SKM-1 (cell line): ENCODE results near the gene BAG5.
"Not testable (repeated sequence)": the region's sequence is repeated elsewhere in the genome, so short reads cannot be mapped to it uniquely, and the experiment has no call there.

Experiments used
- DNase-seq: peaks from one replicate; lab custom pipeline; 2025; ENCODE audit not compliant: unreplicated experiment; lab: John Stamatoyannopoulos, UW

Gene BAG5, protein sequence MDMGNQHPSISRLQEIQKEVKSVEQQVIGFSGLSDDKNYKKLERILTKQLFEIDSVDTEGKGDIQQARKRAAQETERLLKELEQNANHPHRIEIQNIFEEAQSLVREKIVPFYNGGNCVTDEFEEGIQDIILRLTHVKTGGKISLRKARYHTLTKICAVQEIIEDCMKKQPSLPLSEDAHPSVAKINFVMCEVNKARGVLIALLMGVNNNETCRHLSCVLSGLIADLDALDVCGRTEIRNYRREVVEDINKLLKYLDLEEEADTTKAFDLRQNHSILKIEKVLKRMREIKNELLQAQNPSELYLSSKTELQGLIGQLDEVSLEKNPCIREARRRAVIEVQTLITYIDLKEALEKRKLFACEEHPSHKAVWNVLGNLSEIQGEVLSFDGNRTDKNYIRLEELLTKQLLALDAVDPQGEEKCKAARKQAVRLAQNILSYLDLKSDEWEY

DNA sequence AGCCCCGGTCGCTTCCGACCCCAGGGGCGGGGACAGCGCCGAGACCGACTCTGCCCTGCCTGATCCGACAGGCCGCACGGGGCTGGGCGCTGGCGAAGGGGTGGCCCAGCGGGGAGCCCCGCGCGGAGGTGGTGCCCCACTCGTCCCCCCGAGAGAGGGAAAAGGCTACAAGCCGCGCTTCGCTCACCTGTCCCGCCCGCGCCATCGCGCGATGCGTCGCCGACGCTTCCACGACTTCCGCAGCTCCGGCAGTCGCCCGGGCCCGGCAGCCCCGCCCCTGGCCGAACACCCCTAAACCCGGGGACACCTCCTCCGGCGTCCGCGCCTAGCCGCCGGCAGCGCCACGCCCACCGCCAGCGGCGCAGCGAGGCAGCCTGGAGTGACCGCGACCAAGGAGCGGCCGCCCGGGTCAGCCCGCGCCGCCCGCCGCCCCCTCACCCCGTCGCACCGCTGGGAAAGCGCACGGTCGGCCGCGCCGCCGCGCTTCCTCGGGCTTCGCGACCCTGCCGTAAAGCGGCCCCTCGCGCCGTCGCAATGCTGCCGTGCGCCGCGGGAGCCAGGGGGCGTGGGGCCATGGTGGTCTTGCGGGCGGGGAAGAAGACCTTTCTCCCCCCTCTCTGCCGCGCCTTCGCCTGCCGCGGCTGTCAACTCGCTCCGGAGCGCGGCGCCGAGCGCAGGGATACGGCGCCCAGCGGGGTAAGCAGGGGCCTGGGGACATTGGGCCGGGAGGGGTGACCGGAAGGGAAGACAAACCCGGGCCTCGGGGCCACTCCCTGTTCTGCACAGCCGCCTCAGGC, at the start of gene BAG5, which contains the start of gene COA8:
BAG5 (minus strand) TSS at position 229 of the 797 bp plus-strand sequence. CDS start 1,493 bp downstream, outside the sequence.
COA8 (plus strand) TSS at position 532 of the 797 bp plus-strand sequence; CDS start at position 574, 42 bp downstream.
- peak; percentile 5 for DNase-seq

DNA sequence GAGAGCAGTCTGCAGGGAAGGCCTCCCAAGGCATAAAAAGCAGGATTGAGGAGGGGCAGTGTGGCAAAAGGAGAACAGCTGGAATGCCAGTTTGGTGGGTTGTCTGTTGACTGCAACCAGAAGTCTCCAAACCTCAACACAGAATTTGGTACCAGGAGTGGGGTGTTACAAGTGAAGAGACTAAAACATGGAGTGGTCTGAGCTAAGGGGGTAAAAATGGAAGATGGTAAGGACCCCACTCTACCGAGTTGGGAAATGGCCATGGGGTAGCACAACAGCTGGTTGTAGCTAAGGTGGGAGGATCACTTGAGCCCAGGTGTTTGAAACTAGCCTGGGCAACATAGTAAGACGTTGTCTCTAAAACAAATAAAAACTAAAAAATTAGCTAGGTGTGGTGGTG, 48.8 kb upstream of the BAG5 start:
- no peak for DNase-seq

DNA sequence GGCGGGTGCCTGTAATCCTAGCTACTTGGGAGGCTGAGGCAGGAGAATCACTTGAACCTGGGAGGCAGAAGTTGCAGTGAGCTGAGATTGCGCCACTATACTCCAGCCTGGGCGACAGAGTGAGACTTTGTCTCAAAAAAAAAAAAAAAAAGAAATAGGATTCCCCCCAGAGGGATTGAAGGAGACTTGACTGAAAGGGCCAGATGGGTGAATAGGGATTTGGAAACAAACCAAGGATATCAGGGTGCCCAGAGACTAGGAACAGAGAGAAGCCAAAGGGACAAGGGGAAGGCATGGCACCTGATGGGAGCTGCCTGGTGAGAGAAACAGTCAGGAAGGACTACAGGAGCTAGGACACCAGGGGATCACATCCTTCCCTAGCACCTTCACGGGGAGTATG, 46.6 kb upstream of the BAG5 start:
- not testable (repeated sequence) for DNase-seq

DNA sequence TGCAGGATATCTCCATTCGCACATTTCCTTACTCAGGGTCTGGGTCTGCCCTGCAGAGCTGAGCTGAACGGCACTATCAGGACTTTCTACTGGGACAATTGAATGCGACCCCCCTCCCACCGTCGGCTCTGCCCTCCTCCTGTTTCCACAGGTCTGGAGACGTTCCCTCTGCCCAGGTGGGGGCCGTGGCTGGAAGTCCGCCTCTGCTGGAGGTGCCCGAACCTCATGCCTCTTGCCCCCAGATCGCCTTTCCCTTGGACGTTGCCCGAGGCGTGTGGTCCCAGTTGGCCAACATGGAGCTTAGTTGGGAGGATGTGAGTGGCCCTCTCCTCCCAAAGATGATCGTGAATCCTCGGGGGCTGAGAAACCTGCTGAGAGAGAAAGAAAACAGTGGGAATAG, 45.4 kb upstream of the BAG5 start:
- no peak for DNase-seq

DNA sequence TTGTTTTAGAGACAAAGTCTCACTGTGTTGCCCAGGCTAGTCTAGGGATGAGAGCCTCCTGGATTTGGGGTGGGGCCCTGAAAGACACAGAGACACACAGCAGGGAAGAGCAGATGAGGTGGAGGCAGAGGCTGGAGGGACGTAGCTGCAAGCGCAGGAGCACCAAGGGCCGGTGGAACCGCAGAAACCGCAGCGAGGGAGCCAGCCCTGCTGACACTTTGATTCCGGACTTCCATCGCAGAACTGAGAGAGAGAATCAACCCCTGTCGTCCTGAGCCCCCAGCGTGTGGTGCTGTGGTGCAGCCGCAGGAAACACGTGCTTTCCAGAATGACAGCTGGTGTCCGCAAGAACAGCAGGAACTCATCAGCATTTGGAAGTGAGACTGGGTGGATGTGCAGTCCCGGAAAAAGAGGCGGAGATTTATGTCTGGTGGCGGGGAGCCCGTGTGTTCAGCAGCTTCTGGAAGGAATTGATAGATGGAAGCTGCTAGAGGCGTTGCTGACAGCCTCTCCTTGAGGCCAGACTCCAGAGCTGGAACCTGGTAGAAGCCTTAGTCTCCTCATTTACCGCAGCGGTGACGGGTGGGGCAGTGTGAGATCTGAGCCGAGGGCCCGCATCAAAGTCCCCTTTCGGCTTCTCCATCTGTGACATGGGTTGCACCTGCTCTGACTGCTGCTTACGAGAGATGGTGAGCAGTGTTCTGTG, 44.7 kb upstream of the BAG5 start:
- DNase-seq: peak; percentile 14

DNA sequence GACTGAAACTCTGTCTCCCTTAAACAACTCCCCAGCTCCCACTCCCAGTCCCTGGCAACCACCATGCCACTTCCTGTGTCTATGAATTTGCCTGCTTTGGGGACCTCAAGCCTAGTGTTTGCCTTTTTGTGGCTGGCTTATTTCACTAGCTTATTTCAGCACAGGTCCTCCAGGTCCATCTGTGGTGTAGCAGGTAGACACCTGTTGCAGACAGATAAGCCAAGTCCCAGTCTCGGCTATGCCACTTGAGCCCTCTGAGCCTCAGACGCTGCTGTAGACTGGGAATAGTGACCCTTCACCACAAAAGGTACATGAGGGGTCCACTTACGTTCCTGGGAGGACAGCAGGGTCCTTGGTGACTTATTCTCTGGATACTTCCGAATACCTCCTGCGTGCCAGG, 42.2 kb upstream of the BAG5 start:
- no peak for DNase-seq

DNA sequence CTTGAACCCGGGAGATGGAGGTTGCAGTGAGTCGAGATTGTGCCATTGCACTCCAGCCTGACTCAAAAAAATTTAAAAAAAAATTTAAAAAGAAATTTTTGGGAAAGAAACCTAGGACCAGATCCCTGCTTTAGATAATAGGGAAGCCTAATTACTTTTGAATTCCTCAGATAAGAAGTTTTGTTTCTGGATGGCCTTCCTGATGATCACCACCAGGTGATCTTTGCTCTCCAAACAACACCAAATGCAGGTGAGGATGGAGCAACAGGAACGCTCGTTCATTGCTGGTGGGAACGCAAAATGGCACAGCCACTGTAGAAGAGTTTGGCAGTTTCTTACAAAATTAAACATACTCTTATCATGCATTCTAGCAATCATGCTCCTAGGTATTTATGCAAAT, 38.0 kb upstream of the BAG5 start:
- DNase-seq: no peak

DNA sequence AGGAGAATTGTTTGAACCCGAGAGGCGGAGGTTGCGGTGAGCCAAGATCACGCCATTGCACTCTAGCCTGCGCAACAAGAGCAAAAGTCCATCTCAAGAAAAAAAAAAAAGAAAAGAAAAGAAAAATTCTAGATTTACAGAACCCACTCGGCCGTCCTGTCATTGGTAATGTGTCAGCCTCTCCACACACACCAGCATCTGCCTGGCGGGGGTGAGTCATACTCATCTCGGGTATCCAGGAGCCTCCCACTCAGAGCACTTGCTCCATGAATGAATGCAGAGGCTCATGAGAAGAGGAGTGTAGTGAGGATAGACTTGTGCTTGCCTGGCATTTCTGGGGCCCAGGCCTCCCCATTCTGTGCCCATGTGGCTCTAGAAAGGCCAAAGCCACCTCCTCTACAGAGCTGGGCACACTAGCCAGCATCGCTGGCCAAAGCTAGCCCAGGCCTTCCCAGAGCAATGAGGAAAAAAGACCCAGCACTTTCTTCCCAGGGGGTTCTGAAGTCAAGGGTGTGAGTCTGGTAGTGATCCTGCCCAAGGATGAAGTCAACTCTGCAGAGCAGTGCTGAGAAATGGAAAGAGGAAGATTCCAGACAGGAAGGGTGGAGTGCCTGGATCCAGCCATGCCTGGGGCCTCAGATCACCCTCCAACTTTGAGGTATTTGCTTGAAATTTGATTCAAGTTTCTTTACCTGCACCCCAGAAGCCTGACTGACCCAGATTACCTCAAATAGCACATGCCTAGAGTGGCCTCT, 35.3 kb upstream of the BAG5 start:
- no peak for DNase-seq

DNA sequence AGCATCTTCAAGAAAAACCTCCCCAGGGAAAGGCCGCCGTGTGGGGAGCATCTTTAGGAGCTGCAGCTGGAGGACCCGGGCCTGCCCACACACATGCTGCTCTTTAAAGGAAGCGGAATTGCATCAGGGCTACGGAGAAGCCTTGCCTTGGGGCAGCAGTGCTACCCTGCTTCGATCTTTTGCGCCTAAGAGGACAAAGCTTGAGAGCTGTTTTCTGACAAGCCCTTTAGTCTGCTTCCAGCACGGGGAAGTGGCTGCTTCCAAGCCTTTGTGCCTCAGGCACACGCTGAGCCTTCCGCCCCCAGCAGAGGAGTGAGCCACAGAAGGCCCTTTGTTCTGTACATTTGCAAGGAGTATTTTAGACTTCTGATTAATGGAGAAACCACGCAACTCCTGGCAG, 31.8 kb upstream of the BAG5 start:
- no peak for DNase-seq

DNA sequence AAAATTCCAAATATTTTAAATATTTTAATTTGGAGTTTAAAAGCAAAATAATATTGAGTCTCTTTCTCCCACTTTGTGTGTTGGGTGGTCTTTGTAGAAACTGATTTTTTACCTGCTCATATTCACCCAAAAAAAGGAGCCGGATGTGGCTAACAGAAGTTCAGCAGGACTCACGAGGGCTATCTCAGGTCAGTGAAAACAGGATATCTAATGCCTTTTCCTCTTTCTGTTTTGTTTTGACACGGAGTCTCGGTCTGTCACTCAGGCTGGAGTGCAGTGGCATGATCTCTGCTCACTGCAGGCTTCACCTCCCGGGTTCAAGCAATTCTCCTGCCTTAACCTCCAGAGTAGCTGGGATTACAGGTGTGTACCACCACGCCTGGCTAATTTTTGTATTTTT, 31.1 kb upstream of the BAG5 start:
- DNase-seq: no peak

DNA sequence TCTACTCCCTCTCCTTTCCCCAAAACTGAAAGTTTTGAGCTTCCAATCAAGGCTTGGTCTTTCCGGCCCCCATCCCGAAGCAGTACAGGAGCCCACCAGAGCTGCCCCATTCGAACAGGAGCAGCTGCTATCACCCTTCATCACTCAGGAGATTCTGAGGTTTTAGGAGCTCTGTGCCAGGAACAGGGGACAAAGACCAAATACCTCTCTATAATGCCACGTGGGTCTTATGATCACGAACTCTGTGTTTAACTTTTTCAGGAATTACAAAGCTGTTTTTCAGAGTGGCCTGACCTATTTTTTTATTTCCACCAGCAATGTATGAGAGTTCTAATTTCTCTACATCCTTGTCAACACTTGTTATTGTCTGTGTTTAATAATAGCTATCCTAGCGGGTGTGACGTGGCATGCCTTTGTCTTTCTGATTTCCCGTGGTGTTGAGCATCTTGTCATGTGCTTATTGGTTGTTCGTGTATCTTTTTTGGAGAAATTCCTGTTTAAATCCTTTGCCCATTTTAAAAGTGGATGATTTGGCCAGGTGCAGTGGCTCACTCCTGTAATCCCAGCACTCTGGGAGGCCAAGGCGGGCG, 22.0 kb upstream of the BAG5 start:
- DNase-seq: no peak

DNA sequence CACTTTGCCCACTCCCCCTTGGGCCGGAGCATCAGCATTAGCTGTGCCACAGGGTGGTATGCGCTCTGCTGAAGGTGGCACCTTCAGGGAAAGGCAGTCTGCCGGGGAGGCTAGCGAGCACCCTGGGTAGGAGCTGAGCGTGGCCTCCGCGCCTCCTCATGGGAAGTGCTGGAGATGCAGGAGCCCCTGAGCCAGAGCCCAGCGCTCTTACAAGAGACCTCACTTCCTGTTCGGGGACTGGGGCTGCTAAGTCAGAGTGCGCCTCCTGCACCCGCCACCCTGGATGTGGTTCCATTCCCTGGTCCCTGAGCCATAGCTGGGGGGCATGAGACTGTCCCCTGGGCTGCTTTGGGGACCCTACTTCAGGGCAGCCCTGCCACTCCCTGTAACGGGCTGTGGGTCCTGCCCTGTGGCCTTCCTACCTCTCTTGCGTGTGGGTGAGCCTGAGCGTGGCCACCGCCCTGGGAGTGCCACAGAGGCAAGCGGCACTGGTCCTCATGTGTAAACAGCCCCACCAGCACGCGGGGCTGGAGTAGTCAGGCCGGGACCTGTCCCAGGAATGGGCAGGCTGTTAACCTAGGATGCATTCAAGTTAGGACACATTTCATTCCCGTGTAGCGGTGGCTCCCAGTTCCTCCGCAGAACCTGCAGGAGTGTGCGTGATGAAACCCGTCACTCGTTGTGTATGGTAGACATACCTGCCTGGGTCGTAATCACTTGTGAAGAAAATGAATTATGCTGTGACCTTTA, 19.7 kb upstream of the BAG5 start:
- no peak for DNase-seq

DNA sequence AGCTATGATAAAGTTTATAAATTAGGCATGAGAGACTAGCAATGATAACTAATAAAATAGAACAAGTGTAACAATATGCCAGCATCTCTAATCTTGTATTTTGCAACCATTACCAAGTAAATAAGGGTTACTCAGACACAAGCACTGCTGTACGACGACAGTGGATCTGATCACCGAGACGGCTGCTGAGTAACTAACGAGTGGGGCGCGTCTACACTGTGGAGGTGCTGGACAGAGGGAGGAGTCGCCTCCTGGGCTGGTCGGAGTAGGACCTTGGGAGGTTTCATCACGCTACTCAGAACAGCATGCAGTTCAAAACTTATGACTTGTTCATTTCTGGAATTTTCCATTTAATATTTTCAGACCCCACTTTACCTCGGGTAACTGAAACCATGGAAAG, 18.7 kb upstream of the BAG5 start:
- DNase-seq: no peak

DNA sequence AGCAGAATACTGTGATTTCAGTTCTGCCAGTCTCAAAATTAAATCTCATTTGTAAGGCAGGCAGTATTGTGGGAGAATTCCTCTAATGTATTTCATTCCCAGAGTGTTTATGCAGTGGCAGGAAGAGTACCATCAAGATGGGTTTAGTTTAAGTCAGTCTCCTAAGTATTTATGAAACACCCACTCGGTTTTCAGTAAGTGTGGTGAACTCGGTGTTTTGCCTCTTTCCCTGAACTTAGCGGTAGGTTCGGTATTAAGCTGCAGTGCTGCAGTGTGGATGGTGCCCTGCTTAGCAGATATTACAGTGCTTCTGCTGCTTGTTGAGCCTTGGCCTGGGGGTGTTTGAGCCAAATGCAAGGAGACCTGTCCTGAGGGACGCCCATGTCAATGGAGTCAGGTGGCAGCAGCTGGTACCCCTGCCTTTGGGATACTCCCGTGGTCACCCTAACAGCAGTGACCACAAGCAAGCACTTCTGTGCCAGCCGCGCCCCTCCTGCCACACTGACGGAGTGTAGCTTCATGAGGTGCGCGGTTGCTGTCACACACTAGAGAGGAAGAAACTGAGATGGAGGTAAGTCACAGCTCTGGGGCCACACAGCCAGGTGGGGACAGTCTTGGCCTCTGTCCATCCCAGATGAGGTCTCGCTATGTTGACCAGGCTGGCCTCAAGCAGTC, 16.1 kb upstream of the BAG5 start:
- DNase-seq: no peak

DNA sequence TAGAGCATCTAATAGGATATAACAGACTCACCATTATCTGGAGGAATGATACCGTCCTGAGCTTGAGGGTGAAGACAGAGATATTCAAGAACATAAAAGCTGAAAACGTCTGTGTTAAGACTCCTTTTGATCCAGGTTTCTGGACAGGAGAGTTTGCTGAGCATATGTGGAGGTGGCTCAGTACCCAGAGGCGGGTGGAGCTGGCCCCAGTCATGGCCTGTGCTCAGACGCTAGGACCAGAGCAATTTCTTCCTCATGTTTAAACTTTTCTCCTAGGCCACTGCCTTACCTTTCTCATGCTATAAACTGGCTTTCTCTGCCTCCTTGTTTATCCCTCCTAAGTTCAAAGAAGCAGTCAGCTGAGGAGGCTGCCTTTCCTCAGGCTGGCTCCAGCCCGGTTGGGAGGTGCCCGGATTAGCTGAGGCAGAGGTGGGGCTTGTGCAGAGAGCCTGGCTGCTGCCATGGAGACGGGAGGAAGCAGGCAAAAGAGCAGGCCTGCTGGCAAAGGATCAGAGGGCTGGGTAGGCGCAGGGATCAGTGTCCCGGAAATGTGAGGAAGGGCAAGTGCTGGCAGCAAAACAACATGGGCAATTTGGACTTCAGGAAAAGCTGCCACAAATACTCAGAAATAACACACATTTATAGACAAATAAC, 14.0 kb upstream of the BAG5 start:
- DNase-seq: no peak

DNA sequence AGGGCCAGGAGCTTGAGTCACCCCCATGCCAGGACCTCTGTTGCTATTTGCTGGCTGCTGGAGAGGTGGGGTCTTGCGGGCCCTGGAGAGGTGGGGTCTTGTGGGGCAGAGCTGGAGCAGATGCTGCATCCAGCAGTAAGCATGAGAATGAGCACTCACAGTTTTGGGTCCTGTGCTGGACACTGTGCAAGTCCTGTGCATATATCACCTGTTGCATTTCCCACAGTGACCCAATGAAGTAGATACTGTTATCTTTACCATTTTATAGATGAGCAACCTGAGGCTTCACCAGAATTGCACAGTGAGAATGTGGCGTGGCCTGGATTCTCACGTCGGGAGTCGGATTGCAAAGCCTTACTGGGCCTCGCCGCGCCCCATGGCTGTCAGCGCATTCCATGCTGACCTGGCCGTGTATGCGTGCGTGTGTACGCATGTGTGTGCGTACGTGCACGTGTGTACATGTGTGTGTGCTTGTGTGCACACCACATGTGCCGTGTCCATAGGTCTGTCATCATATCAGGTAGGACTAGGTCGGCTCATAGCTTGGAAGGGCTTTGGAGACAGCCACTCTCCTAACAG, 12.3 kb upstream of the BAG5 start:
- no peak for DNase-seq

DNA sequence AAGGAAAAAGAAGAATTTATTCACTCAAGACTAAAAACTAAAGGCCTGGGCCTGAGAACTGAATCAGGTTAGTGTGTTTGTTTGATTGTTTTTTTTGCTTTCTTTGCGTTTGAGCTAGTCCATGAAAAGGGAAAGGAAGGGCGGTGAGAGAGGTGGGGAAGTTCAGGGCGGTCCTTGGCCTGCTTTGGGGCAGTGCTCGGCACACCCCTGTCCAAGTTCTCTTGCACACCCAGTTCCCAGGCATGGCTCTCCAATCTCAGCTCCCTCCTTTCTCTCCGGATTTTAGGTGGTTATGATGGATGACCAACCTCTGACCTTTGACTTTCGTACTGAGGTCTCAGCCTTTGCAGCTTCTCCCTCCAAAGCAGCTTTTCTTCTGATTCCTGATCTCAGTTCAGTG, 11.6 kb upstream of the BAG5 start:
- no peak for DNase-seq

DNA sequence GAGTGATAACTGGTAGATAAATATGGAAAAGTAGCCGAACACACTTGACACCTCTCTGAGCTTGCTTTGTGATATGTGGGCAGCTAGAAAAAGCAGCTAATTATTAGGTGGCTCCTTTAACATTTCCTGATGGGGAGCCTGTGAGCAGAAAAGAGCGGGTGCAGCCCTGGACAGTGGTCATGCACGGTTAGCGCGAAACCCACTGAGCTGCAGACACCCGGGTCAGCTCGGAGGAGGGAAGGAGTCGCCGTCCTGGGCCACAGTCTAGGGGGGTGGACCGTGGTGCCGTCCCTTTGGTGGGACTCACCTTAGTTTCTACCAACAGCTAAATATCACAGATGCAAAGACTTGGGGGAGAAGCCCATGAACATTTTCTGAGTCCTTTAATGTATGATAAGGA, 7.0 kb upstream of the BAG5 start:
- DNase-seq: no peak
